Esophagus muscularis mucosa (tissue), 4 donors: ENCODE data around the gene BEST2. TPM values are rescaled to one million over a fixed set of nuclear protein-coding genes. Genes with fewer than 3 reads are reported as not detected.

Source experiments
- DNase-seq: peaks from one replicate; pipeline ENCODE4 v3.0.0-alpha.2; 2017; ENCODE audit errors: extremely low spot score
- H3K27ac ChIP-seq, 4 donors: fragments of 200-600 bp; sonication (generic); replicated peaks in 1 of 4; 1 replicate in 3 of 4; 2 replicates in 1 of 4; pipeline ENCODE4 v1.5.1; 2016 to 2019; ENCODE audit warnings: mild to moderate bottlenecking in 1 of 4
- H3K27me3 ChIP-seq, 4 donors: fragments of 200-600 bp; sonication (generic); one replicate each; pipeline versions ENCODE4 v1.5.1 to v1.6.0; 2016 to 2019
- H3K36me3 ChIP-seq, 4 donors: fragments of 200-600 bp; sonication (generic); one replicate each; pipeline ENCODE4 v1.5.1; 2016 to 2019
- H3K4me1 ChIP-seq, 4 donors: fragments of 200-600 bp; sonication (generic); one replicate each; pipeline ENCODE4 v1.5.1; 2016 to 2019
- H3K4me3 ChIP-seq, 4 donors: fragments of 200-600 bp; sonication (generic); 1 replicate in 2 of 4; 2 replicates in 2 of 4; pipeline ENCODE4 v1.5.1; 2016 to 2019; ENCODE audit warnings: mild to moderate bottlenecking in 4 of 4, moderate library complexity in 1 of 4
- H3K9me3 ChIP-seq, 4 donors: fragments of 200-600 bp; sonication (generic); 1 replicate in 3 of 4; 2 replicates in 1 of 4; pipeline ENCODE4 v1.5.1; 2016 to 2019
- EP300 ChIP-seq: sonication (generic); formaldehyde crosslinking; IDR thresholded peaks from one replicate; pipeline ENCODE4 v1.6.1; 2017; ENCODE audit warnings: antibody characterized with exemption
- POLR2A ChIP-seq: fragments of 450-650 bp; IDR thresholded peaks from one replicate; pipeline ENCODE4 v1.6.1; 2017; ENCODE audit warnings: antibody characterized with exemption, moderate library complexity, mild to moderate bottlenecking, low read depth
- POLR2AphosphoS5 ChIP-seq, 2 donors: sonication (generic); formaldehyde crosslinking; IDR thresholded peaks; one replicate each; pipeline ENCODE4 v1.6.1; 2017; ENCODE audit warnings: antibody characterized with exemption in 2 of 2
- WGBS: methylation state at CpG from one replicate; pipeline ENCODE4 v1.1.5; 2018; 5-methylcytosine and 5-hydroxymethylcytosine counted together
- intact Hi-C: fragments of 100-400 bp; cut with DNase I; formaldehyde crosslinking; loops from one replicate; pipeline ENCODE4 v1.15.1; 2023
- total RNA-seq, 4 donors: library from RNA; depleted of rRNA; stranded (reverse); fragments of >200 nt; gene quantifications; one replicate each; pipeline versions ENCODE4 v1.1.0 to v1.2.1, GENCODE V29; 2016
- TF ChIP-seq, protein P1 (sequence below), 3 experiments: fragments of 200-600 bp in 2 of 3; fragments of 450-650 bp in 1 of 3; sonication (generic) in 2 of 3; IDR thresholded peaks; one replicate each; pipeline ENCODE4 v1.5.1; 2017 to 2019; ENCODE audit warnings: antibody characterized with exemption in 3 of 3, mild to moderate bottlenecking in 2 of 3, moderate library complexity in 1 of 3

The BEST2 gene
- total RNA-seq: not detected

DNA sequence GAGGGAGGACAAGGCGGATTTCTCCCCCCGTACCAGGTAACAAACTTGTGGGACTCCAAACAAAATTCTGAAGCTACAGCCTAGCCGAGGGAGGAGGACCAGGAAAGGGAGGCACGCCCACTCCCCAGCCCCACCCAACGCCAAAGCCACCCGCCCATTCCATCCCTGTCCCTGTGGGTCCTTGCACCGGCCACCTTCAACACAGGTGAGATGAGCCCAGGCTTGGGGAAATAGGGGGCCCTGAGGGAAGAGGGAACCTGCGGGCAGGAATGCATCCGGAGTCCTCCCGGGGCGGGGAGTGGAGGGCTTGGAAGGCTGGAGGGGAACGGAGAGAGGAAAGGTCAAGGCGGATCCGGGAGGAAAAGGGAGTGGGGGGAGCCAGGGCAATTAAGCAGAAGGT lies at the start of gene BEST2:
Gene BEST2 (plus strand): TSS at position 157 of the 400 bp plus-strand sequence. CDS start 802 bp downstream, outside the sequence.
- H3K9me3 ChIP-seq: peaks cover 0 to 9% (median 3%) of the 10 kb centered on the region in 4 donors
- WGBS: 60% methylated on average over 14 of the region's 14 CpGs
- intact Hi-C loops: no loop called here
- TF ChIP-seq, protein P1, sequence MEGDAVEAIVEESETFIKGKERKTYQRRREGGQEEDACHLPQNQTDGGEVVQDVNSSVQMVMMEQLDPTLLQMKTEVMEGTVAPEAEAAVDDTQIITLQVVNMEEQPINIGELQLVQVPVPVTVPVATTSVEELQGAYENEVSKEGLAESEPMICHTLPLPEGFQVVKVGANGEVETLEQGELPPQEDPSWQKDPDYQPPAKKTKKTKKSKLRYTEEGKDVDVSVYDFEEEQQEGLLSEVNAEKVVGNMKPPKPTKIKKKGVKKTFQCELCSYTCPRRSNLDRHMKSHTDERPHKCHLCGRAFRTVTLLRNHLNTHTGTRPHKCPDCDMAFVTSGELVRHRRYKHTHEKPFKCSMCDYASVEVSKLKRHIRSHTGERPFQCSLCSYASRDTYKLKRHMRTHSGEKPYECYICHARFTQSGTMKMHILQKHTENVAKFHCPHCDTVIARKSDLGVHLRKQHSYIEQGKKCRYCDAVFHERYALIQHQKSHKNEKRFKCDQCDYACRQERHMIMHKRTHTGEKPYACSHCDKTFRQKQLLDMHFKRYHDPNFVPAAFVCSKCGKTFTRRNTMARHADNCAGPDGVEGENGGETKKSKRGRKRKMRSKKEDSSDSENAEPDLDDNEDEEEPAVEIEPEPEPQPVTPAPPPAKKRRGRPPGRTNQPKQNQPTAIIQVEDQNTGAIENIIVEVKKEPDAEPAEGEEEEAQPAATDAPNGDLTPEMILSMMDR (IDR thresholded peaks at IDR 0.05): no peak
- TF ChIP-seq POLR2AphosphoS5 (IDR thresholded peaks at IDR 0.05): no peak
- no peak for TF ChIP-seq POLR2A
- no peak for TF ChIP-seq EP300
- H3K4me3 ChIP-seq: no peak within 1 kb of the TSS
- H3K27me3 ChIP-seq: peaks cover 0 to 56% (median 0%) of the 10 kb centered on the region in 4 donors
- DNase-seq: no peak
- H3K4me1 ChIP-seq: peaks cover 0 to 3% (median 0%) of the 10 kb centered on the region in 4 donors
- H3K27ac ChIP-seq: no peak within 1 kb of the TSS
- peaks cover 16 to 20% (median 16%) of the 10 kb centered on the region in 4 donors for H3K36me3 ChIP-seq

DNA sequence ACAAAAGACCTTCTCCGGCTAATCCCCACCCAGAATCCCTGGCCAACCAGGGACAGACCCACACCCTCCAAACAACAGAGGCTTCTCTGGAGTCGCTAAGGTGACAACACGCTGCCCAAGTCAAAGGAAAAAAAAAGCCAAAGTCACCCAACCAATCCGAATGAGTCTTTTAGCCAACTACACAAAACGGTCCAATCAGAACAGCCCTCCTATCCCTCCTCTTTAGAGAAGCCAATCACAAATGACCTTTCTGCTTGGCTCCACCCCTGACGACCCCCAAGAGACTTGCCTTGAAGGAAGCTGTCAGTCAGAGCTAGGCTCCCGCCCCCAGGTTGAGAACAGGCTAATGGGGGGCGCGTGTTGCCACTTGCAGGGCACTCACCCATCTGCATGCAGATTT lies 48.5 kb upstream of the BEST2 start:
- no peak overlapping the region for H3K27ac ChIP-seq
- no peaks in the 10 kb centered on the region for H3K27me3 ChIP-seq
- 60% methylated on average over 8 of the region's 9 CpGs for WGBS
- no peak for TF ChIP-seq EP300
- no peaks in the 10 kb centered on the region for H3K4me1 ChIP-seq
- H3K9me3 ChIP-seq: no peaks in the 10 kb centered on the region
- no peak overlapping the region for H3K4me3 ChIP-seq
- peaks cover 73 to 96% (median 92%) of the 10 kb centered on the region in 4 donors for H3K36me3 ChIP-seq
- intact Hi-C loops: no loop called here
- no peak for DNase-seq

DNA sequence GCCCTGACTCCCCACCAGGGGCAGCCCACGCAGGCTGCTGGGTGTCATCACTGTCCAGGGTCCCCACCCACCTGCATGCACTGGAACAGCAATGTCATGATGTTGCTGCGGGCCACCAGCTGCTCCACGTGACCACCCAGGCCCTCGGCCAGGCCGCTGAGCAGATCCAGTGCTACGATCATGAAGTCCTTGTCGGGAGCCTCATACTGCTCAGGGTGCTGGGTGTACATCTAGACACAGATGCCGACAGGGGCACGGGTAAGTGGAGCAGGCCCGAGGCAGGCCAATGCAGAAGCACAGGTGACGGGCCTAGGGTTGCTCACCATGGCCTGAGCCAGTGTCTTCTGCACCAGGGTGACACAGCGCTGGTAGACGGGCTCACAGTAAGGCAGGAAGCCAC lies 46.4 kb upstream of the BEST2 start:
- Histone ChIP-seq H3K27ac (no peak overlapping the region), H3K27me3 (no peaks in the 10 kb centered on the region), H3K4me1 (no peaks in the 10 kb centered on the region), H3K4me3 (no peak overlapping the region), H3K9me3 (no peaks in the 10 kb centered on the region), H3K36me3 (peaks cover 91 to 100% (median 100%) of the 10 kb centered on the region in 4 donors)
- WGBS: 92% methylated on average over 1 of the region's 13 CpGs
- DNase-seq: no peak
- intact Hi-C loops: no loop called here
- TF ChIP-seq POLR2A (no peak), EP300 (no peak), POLR2AphosphoS5 (IDR thresholded peaks at IDR 0.05) (no peak)
- TF ChIP-seq, protein P1 (IDR thresholded peaks at IDR 0.05): no peak

DNA sequence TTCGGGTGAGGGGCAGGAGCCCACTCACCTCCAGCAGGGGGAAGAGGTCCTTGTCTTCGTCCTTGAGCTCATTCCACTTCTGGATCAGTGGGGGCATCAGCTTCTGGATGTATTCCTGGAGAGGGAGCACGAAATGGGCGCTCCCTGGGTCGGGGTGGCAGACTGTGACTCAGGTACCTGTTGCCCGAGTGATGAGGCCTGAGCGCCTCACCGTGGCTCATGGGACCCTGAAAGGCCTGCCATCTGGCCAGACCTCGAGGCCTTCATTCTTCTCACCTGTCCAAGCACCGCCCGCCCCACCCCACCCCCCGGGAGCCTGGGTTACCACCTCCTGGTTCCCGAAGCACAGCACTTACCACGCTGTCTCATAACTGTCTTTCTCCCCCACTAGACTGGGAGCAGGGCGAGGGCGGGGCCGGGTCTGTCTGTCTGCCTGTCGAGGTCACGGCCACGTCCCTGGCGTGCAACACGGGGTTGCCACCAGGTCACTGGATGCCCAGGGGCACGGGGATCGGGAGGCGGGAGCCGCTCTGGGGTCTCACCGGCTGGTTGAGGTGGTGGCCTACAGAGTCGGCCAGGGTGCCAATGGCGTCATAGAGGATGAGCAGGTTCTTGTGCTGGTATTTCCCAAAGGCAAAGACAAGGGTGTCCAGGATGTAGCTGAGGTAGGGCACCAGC lies 45.8 kb upstream of the BEST2 start:
- intact Hi-C loops: no loop called here
- TF ChIP-seq EP300 (no peak), POLR2AphosphoS5 (IDR thresholded peaks at IDR 0.05) (no peak), POLR2A (no peak)
- TF ChIP-seq, protein P1 (IDR thresholded peaks at IDR 0.05): no peak
- 76% methylated on average over 7 of the region's 29 CpGs for WGBS
- Histone ChIP-seq H3K36me3 (peaks cover 91 to 100% (median 100%) of the 10 kb centered on the region in 4 donors), H3K27me3 (no peaks in the 10 kb centered on the region), H3K27ac (no peak overlapping the region), H3K9me3 (no peaks in the 10 kb centered on the region), H3K4me1 (no peaks in the 10 kb centered on the region), H3K4me3 (no peak overlapping the region)
- no peak for DNase-seq

DNA sequence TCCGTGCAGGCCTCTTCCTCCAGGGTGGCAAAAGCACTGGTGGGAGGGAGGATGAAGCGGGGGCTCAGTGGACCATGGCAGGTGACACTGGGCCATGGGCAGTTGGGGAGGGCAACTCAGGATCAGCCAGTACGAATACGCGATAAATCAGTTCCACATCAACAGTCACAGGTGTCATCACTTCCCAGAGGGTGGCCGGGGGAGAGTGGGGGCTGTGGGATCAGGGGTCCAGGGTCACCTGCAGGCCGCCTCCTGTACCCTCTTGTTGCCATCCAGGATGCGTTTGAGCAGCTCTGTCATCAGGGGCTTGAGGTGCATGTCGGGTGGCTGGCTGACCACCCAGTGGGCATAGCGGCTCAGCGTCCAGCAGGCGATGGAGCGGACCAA lies 45.3 kb upstream of the BEST2 start:
- peaks cover 91 to 100% (median 100%) of the 10 kb centered on the region in 4 donors for H3K36me3 ChIP-seq
- H3K4me3 ChIP-seq: no peak overlapping the region
- WGBS: 90% methylated on average over 9 of the region's 13 CpGs
- intact Hi-C loops: no loop called here
- H3K27ac ChIP-seq: no peak overlapping the region
- TF ChIP-seq EP300: no peak
- no peak for TF ChIP-seq POLR2AphosphoS5 (IDR thresholded peaks at IDR 0.05)
- TF ChIP-seq, protein P1 (IDR thresholded peaks at IDR 0.05): no peak
- TF ChIP-seq POLR2A: no peak
- DNase-seq: no peak
- no peaks in the 10 kb centered on the region for H3K4me1 ChIP-seq
- no peaks in the 10 kb centered on the region for H3K27me3 ChIP-seq
- no peaks in the 10 kb centered on the region for H3K9me3 ChIP-seq
